Lung microvascular endothelial cell (primary cell): ENCODE results near the gene TRIM28. TPM values are rescaled to one million over a fixed set of nuclear protein-coding genes. Genes with fewer than 3 reads are reported as not detected.
"Not testable (repeated sequence)": the region's sequence is repeated elsewhere in the genome, so short reads cannot be mapped to it uniquely, and the experiment has no call there.

Experiments
- DNase-seq, 2 donors: peaks; one replicate each; pipeline versions ENCODE4 v3.0.0 to v3.0.0-alpha.2; 2010; ENCODE audit warnings: low read depth in 2 of 2
- total RNA-seq: library from RNA; depleted of rRNA; stranded (reverse); fragments of >200 nt; gene quantifications from 2 replicates; pipeline ENCODE4 v1.2.1, GENCODE V29; 2014

Gene TRIM28
- total RNA-seq, 1 donor from 2014 or later, result 275 TPM

- peak; percentile 94 for DNase-seq
Measured at GRCh38 chr19:58575183-58576041, 31.5 kb downstream of the TRIM28 start.

- DNase-seq, result not testable (repeated sequence)
Measured at GRCh38 chr19:58577581-58577980, 33.7 kb downstream of the TRIM28 start.

GRCh38 chr19:58578012-58578925 lies 34.4 kb downstream of the TRIM28 start:
- no peak for DNase-seq

GRCh38 chr19:58579473-58580142 lies 35.7 kb downstream of the TRIM28 start:
- DNase-seq, result no peak

- peak; percentile 92 to 93 for DNase-seq
Measured at GRCh38 chr19:58581227-58582141, 37.6 kb downstream of the TRIM28 start.

- no peak for DNase-seq
Measured at GRCh38 chr19:58582985-58583384, 39.1 kb downstream of the TRIM28 start.

- no peak for DNase-seq
Measured at GRCh38 chr19:58584498-58585441, 40.9 kb downstream of the TRIM28 start.

GRCh38 chr19:58585442-58586132 lies 41.7 kb downstream of the TRIM28 start:
- DNase-seq, result no peak

- no peak for DNase-seq
Measured at GRCh38 chr19:58586133-58586765, 42.4 kb downstream of the TRIM28 start.

Other genes starting within 250 kb of the TRIM28 start
- gene ERVK3-1, start 238.7 kb upstream of the TRIM28 start, total RNA-seq, result 11.1 and 19.4 TPM in 2 replicates
- gene ZSCAN22, start 217.1 kb upstream of the TRIM28 start, total RNA-seq, result 1.3 and 2.0 TPM in 2 replicates
- 2.0 and 4.6 TPM in 2 replicates for gene A1BG, start 190.6 kb upstream of the TRIM28 start, total RNA-seq
- gene ZNF497, start 181.3 kb upstream of the TRIM28 start, total RNA-seq, result 0.65 and 0.99 TPM in 2 replicates
- gene ZNF837, start 163.0 kb upstream of the TRIM28 start, total RNA-seq, result 0.87 and 1.6 TPM in 2 replicates
- 2,255 and 2,472 TPM in 2 replicates for gene RPS5, start 156.8 kb upstream of the TRIM28 start, total RNA-seq
- gene RNF225, start 148.4 kb upstream of the TRIM28 start, total RNA-seq, result not detected in 2 replicates
- 5.9 and 9.1 TPM in 2 replicates for gene ZNF584, start 135.4 kb upstream of the TRIM28 start, total RNA-seq
- 4.1 and 6.9 TPM in 2 replicates for gene ZNF132, start 103.9 kb upstream of the TRIM28 start, total RNA-seq
- 4.8 and 7.1 TPM in 2 replicates for gene ZNF324B, start 92.4 kb upstream of the TRIM28 start, total RNA-seq
- gene ZNF324, start 77.0 kb upstream of the TRIM28 start, total RNA-seq, result 7.6 and 11.9 TPM in 2 replicates
- 3.0 and 3.1 TPM in 2 replicates for gene ZNF446, start 67.7 kb upstream of the TRIM28 start, total RNA-seq
- gene SLC27A5, start 32.1 kb upstream of the TRIM28 start, total RNA-seq, result 6.1 and 8.1 TPM in 2 replicates
- gene ZBTB45, start 24.3 kb upstream of the TRIM28 start, total RNA-seq, result 3.7 and 5.0 TPM in 2 replicates
- gene CHMP2A, start 11.0 kb downstream of the TRIM28 start, total RNA-seq, result 86.1 and 93.5 TPM in 2 replicates
- 50.1 and 66.7 TPM in 2 replicates for gene UBE2M, start 14.5 kb downstream of the TRIM28 start, total RNA-seq
- gene MZF1, start 29.3 kb downstream of the TRIM28 start, total RNA-seq, result 5.4 and 7.5 TPM in 2 replicates